ELR (cell line): ENCODE results near the gene PATJ.
"Not testable (repeated sequence)": the region's sequence is repeated elsewhere in the genome, so short reads cannot be mapped to it uniquely, and the experiment has no call there.

Source experiments
- DNase-seq: peaks from one replicate; pipeline ENCODE4 v3.0.0-alpha.2; 2015; ENCODE audit warnings: low read depth

The PATJ gene

DNA sequence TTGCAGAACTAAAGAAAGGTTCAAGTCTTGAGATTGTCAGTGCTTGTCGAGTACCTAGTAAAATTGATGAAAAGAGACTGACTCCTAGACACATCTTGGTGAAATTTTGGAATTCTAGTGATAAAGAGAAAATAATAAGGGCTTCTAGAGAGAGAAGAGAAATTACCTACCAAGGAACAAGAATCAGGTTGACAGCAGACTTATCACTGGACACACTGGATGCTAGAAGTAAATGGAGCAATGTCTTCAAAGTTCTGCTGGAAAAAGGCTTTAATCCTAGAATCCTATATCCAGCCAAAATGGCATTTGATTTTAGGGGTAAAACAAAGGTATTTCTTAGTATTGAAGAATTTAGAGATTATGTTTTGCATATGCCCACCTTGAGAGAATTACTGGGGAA lies 468.7 kb downstream of the PATJ start:
- no peak for DNase-seq

DNA sequence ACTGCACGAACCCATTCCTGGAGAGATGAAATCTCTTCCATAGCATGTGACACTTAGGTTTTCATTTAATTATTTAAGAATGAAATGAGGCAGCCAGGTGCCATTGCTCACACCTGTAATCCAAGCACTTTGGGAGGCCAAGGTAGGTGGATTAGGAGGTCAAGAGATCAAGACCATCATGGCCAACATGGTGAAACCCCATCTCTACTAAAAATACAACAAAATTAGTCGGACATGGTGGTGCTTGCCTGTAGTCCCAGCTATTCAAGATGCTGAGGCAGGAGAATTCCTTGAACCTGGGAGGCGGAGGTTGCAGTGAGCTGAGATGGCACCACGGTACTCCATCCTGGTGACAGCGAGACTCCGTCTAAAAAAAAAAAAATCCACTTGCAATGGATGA lies 470.1 kb downstream of the PATJ start:
- no peak for DNase-seq

DNA sequence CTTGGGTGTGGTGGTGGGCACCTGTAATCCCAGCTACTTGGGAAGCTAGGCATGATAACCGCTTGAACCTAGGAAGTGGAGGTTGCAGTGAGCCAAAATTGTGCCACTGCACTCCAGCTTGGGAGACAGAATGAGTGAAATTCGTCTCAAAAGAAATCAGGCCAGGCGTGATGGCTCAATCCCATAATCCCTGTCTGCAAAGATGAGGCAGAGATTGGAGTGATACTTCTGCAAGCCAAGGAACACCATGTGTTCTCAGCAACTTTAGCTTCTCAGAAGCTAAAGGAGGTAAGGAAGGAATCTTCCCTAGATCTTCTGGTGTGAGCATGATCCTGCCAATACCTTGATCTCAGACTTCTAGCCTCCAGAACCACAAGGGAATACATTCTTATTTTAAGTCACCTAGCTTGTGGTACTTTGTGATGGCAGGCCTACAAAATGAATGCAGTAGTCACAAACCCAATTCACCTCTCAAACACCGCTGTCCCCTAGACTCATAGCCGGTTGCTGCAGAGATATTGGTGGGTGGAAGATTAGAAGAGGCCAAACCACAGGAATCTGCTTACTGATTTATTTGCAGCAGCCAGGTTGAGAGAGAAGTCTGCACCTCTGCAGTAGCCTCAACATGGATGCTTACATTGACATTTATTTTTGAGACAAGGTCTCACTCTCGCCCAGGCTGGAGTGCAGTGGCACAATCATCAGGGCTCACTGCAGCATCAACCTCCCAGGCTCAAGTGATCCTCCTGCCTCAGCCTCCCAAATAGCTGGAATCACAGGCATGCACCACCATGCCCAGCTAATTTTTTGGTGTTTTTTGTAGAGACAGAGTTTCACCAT lies 471.0 kb downstream of the PATJ start:
- DNase-seq = no peak

DNA sequence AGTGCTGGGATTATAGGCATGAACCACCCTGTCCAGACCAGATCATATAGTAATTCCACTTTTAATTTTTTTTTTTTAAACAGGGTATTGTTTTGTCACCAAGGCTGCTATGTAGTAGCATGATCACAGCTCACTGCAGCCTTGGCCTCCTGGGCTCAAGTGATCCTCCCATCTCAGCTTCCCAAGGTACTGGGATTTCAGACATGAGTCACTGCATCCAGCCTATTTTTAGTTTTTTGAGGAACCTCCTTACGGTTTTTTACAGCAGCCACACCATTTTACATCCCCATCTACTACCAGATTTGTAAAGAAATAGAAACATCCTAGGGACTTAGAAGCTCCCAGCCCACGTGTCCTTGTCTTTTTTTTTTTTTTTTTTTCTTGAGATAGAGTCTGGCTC lies 476.3 kb downstream of the PATJ start:
- no peak for DNase-seq

DNA sequence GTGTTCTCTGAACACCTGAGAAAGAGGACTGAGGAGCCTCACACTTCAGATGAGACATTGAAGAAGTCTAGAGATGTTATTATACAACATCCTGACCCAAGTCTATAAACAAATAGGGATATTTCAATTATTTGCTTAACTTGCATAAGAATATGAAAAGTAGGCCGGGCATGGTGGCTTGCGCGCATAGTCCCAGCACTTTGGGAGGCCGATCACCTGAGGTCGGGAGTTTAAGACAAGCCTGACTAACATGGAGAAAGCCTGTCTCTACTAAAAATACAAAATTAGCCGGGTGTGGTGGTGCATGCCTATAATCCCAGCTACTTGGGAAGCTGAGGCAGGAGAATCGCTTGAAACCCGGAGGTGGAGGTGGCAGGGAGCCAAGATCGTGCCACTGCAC lies 478.2 kb downstream of the PATJ start:
- DNase-seq = not testable (repeated sequence)

DNA sequence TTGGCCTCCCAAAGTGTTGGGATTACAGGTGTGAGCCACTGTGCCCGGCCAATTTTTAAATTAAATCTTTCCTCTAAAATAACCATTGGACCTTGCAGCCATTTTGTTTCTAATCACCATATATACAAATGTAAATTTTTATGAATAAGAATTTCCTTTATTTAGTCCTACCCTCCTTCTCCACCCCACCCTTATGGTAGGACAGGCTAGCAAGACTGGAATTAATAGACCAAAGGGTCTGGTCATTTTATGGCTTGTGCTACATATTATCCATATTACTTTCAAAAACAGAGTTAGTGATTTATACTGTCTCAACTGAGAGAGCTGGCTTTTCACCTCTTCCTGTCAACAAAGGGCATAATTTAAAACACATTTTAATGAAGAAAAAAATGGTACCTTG lies 478.9 kb downstream of the PATJ start:
- no peak for DNase-seq

DNA sequence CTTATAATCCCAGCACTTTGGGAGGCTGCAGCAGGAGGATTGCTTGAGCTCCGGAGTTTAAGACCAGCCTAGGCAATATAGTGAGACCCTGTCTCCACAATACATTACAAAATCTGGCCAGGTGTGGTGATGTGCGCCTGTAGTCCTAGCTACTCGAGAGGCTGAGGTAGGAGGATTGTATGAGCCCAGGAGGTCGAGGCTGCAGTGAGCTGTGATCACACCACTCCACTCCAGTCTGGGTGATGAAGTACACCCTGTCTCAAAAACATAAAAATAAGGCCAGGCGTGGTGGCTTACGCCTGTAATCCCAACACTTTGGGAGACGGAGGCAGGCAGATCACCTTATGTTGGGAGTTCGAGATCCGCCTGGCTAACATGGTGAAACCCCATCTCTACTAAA lies 480.0 kb downstream of the PATJ start:
- DNase-seq = no peak

DNA sequence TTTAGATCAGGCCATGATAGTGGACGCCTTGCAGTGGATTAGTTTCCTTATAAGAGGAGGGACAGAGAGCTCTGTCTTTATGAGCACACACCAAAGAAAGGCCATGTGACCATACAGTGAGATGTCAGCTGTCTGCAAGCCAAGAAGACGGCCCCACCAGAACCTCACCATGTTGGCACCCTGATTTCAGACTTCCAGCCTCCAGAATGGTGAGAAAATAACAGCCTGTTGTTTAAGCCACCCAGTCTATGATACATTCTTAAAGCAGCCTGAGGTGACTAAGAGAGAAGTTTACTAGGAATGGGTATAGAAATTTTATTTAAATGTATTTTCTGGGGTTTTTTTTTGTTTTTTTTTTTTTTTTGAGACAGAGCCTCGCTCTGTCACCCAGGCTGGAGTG lies 481.9 kb downstream of the PATJ start:
- no peak for DNase-seq

DNA sequence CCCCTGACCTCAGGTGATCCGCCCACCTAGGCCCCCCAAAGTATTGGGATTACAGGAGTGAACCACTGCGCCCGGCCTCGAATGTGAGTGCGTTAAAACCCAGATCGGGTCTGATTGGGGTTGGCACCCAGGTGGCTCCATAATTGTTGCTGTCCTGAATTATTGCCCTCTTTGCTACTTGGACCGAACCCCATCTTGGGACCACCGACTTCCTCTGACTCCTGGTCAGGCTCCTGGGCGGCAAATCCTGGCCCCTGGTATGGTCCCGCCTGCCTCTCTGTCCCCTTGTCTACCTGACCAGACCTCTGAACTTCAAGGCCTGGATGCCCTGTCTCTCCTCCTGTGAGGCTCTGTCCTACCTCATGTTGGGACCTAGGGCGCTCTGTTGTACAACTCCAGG lies 485.2 kb downstream of the PATJ start:
- no peak for DNase-seq
